ENCODE measurements around the gene CNDP1.
A peak's percentile ranks its signal among the peaks of the same experiment; 100 is the strongest.

The CNDP1 gene

DNA sequence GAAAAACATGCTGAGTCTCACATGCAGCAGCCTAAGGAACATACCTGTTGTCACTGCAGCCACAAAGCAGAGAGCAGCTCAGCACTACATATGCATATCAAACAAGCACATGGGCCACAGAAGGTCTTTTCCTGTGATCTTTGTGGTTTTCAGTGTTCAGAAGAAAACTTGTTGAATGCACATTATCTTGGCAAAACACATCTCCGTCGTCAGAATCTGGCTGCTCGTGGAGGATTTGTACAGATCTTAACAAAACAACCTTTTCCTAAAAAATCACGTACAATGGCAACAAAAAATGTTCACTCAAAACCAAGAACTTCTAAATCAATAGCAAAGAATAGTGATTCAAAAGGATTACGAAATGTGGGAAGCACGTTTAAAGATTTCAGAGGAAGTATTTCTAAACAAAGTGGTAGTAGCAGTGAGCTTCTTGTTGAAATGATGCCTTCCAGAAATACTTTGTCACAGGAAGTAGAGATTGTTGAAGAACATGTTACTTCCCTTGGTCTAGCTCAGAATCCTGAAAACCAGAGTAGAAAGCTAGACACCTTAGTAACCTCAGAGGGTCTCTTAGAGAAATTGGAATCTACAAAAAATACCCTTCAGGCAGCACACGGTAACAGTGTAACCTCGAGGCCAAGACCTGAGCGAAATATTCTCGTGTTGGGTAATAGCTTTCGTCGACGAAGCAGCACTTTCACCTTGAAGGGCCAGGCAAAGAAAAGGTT is 97.5 kb downstream of the CNDP1 start:
- peak; percentile 47 for DNase-seq

GRCh38 chr18:74632351-74632679 is 98.0 kb downstream of the CNDP1 start:
- no peak for DNase-seq

DNA sequence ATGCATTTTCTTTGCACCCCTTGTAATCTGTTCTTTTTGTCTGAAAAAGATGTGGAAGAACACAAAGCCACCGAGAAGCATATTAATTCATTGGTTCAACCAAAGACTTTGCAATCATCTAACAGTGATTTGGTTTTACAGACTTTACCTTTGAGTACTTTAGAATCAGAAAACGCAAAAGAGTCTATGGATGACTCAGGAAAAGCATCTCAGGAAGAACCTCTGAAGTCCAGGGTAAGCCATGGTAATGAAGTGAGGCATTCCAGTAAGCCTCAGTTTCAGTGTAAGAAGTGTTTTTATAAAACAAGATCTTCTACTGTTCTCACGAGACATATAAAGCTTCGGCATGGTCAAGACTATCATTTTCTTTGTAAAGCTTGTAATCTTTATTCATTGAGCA is 98.6 kb downstream of the CNDP1 start:
- DNase-seq: no peak

DNA sequence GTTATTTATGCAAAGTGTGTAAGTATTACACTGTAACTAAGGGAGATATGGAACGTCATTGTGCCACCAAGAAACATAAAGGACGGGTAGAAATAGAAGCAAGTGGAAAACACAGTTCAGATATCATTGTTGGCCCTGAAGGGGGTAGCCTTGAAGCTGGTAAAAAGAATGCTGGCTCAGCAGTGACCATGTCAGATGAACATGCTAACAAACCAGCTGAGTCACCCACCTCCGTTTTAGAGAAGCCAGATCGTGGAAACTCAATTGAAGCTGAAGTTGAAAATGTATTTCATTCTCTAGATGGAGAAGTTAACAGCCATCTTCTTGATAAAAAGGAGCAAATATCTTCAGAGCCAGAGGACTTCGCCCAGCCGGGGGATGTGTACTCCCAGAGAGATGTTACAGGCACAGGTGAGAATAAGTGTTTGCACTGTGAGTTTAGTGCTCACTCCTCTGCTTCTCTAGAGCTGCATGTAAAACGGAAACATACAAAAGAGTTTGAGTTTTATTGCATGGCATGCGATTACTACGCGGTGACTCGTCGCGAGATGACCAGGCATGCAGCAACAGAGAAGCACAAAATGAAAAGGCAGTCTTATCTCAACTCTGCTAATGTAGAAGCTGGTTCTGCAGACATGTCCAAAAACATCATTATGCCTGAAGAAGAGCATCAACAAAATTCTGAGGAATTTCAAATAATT is 99.5 kb downstream of the CNDP1 start:
- peak; percentile 18 for DNase-seq

DNA sequence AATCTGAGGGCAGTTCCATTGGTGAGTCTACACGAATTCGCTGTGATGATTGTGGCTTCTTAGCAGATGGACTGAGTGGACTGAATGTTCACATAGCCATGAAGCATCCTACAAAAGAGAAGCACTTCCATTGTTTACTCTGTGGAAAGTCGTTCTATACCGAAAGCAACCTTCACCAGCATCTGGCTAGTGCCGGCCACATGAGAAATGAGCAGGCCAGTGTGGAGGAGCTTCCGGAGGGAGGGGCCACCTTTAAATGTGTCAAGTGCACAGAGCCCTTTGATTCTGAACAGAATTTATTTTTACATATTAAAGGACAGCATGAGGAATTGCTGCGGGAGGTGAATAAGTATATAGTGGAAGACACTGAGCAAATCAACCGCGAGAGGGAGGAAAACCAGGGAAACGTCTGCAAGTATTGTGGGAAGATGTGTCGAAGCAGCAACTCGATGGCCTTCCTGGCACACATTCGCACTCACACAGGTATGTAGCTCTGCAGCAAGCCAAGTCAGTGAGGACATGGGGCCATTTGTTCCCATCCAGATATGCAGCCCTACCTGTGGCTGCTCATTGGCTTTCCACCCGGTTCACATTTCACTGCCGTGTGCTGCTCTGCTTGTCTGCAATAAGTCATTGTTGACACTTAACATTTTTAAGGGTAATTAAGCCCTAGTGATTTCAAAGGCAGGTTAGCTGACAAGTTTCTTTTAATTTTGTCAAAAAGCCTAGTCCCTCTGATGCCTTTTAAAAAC is 101.1 kb downstream of the CNDP1 start:
- DNase-seq: no peak
